IPS DF 6.9 (cell line): ENCODE measurements around the gene KAT2B.
"Not testable (repeated sequence)": the region's sequence is repeated elsewhere in the genome, so short reads cannot be mapped to it uniquely, and the experiment has no call there.

ENCODE experiments used
- DNase-seq: peaks from one replicate; pipeline ENCODE4 v3.0.0-alpha.2; 2013; ENCODE audit warnings: low read depth, low spot score
- H3K27ac ChIP-seq: one replicate; pipeline ENCODE4 v1.5.1; 2013; ENCODE audit warnings: low read length, control low read depth
- H3K27me3 ChIP-seq: 2 replicates; pipeline ENCODE4 v1.6.1; 2013; ENCODE audit warnings: mild to moderate bottlenecking, low read length; ENCODE audit not compliant: control insufficient read depth, insufficient read depth
- H3K36me3 ChIP-seq: 2 replicates; pipeline ENCODE4 v1.6.1; 2013; ENCODE audit warnings: low read length; ENCODE audit not compliant: control insufficient read depth, insufficient read depth
- H3K4me1 ChIP-seq: 2 replicates; pipeline ENCODE4 v1.6.1; 2013; ENCODE audit warnings: low read length; ENCODE audit not compliant: control insufficient read depth, insufficient read depth
- H3K4me3 ChIP-seq: 2 replicates; pipeline ENCODE4 v1.5.1; 2013; ENCODE audit warnings: mild to moderate bottlenecking, low read length
- H3K9me3 ChIP-seq: 2 replicates; pipeline ENCODE4 v1.6.1; 2013; ENCODE audit warnings: low read length, inconsistent platforms; ENCODE audit not compliant: control insufficient read depth, insufficient read depth
- WGBS: extraction: QIAGEN DNeasy Blood & Tissue Kit; methylation state at CpG from one replicate; pipeline ENCODE4 v1.1.7; 2013; ENCODE audit warnings: mixed read lengths, missing lambda C conversion rate; ENCODE audit not compliant: insufficient read length, insufficient coverage; 5-methylcytosine and 5-hydroxymethylcytosine counted together

The KAT2B gene

GRCh38 chr3:20039765-20040547 lies at the start of gene KAT2B:
KAT2B (plus strand) TSS chr3:20040446; CDS start chr3:20040478, 32 bp downstream.
- peak within 1 kb of the TSS; percentile 84 for H3K4me3 ChIP-seq
- H3K27me3 ChIP-seq, result no peaks in the 10 kb centered on the region
- no peak within 1 kb of the TSS for H3K27ac ChIP-seq
- no peaks in the 10 kb centered on the region; the same call in 1 of the 2 replicates for H3K9me3 ChIP-seq
- no peaks in the 10 kb centered on the region for H3K4me1 ChIP-seq
- H3K36me3 ChIP-seq, result no peaks in the 10 kb centered on the region
- no peak for DNase-seq
- WGBS, result no CpG with 5 or more reads among the region's 75 CpGs

GRCh38 chr3:19994796-19995195 lies 45.5 kb upstream of the KAT2B start:
- WGBS, result no CpG with 5 or more reads among the region's 2 CpGs
- Histone ChIP-seq H3K9me3 (no peaks in the 10 kb centered on the region), H3K27ac (no peak overlapping the region), H3K36me3 (no peaks in the 10 kb centered on the region), H3K27me3 (no peaks in the 10 kb centered on the region), H3K4me1 (no peaks in the 10 kb centered on the region), H3K4me3 (no peak overlapping the region)
- DNase-seq, result no peak

- no peak for DNase-seq
- no CpG with 5 or more reads among the region's 4 CpGs for WGBS
- Histone ChIP-seq H3K4me1 (no peaks in the 10 kb centered on the region), H3K9me3 (no peaks in the 10 kb centered on the region), H3K36me3 (no peaks in the 10 kb centered on the region), H3K27ac (no peak overlapping the region), H3K27me3 (no peaks in the 10 kb centered on the region), H3K4me3 (no peak overlapping the region)
Observed at GRCh38 chr3:19997502-19997901, 42.7 kb upstream of the KAT2B start.

GRCh38 chr3:20001932-20002331 lies 38.3 kb upstream of the KAT2B start:
- no peak overlapping the region for H3K4me3 ChIP-seq
- no peaks in the 10 kb centered on the region for H3K27me3 ChIP-seq
- H3K9me3 ChIP-seq, result no peaks in the 10 kb centered on the region
- H3K27ac ChIP-seq, result no peak overlapping the region
- H3K4me1 ChIP-seq, result no peaks in the 10 kb centered on the region
- H3K36me3 ChIP-seq, result no peaks in the 10 kb centered on the region
- DNase-seq, result no peak
- WGBS, result no CpG with 5 or more reads among the region's 3 CpGs

GRCh38 chr3:20007960-20008359 lies 32.3 kb upstream of the KAT2B start:
- no peak for DNase-seq
- no peaks in the 10 kb centered on the region for H3K27me3 ChIP-seq
- no CpG with 5 or more reads among the region's 20 CpGs for WGBS
- no peaks in the 10 kb centered on the region for H3K4me1 ChIP-seq
- H3K9me3 ChIP-seq, result no peaks in the 10 kb centered on the region
- H3K27ac ChIP-seq, result no peak overlapping the region
- no peak overlapping the region for H3K4me3 ChIP-seq
- H3K36me3 ChIP-seq, result no peaks in the 10 kb centered on the region

GRCh38 chr3:20008646-20009045 lies 31.6 kb upstream of the KAT2B start:
- WGBS, result no CpG with 5 or more reads among the region's 2 CpGs
- no peak for DNase-seq
- H3K4me3 ChIP-seq, result no peak overlapping the region
- no peaks in the 10 kb centered on the region for H3K9me3 ChIP-seq
- H3K4me1 ChIP-seq, result no peaks in the 10 kb centered on the region
- H3K27ac ChIP-seq, result no peak overlapping the region
- H3K27me3 ChIP-seq, result no peaks in the 10 kb centered on the region
- no peaks in the 10 kb centered on the region for H3K36me3 ChIP-seq

- Histone ChIP-seq H3K4me3 (no peak within 1 kb of the TSS), H3K4me1 (no peaks in the 10 kb centered on the region), H3K27me3 (no peaks in the 10 kb centered on the region), H3K9me3 (no peaks in the 10 kb centered on the region), H3K36me3 (no peaks in the 10 kb centered on the region), H3K27ac (no peak within 1 kb of the TSS)
- DNase-seq, result no peak
- no CpG with 5 or more reads among the region's 4 CpGs for WGBS
Observed at GRCh38 chr3:20012164-20012563, 28.1 kb upstream of the KAT2B start, which contains the start of gene PP2D1. PP2D1 (minus strand) TSS chr3:20012264; CDS start chr3:20012072, 192 bp downstream.

- Histone ChIP-seq H3K9me3 (no peaks in the 10 kb centered on the region), H3K4me1 (no peaks in the 10 kb centered on the region), H3K27ac (no peak overlapping the region), H3K36me3 (no peaks in the 10 kb centered on the region), H3K27me3 (no peaks in the 10 kb centered on the region), H3K4me3 (no peak overlapping the region)
- no CpG with 5 or more reads among the region's 1 CpG for WGBS
- no peak for DNase-seq
Observed at GRCh38 chr3:20013396-20013795, 26.9 kb upstream of the KAT2B start.

- DNase-seq, result no peak
- Histone ChIP-seq H3K4me1 (no peaks in the 10 kb centered on the region), H3K36me3 (no peaks in the 10 kb centered on the region), H3K4me3 (no peak overlapping the region), H3K27me3 (no peaks in the 10 kb centered on the region), H3K9me3 (no peaks in the 10 kb centered on the region), H3K27ac (no peak overlapping the region)
- no CpG with 5 or more reads among the region's 1 CpG for WGBS
Observed at GRCh38 chr3:20015525-20015924, 24.7 kb upstream of the KAT2B start.

GRCh38 chr3:20016076-20016475 lies 24.2 kb upstream of the KAT2B start:
- H3K4me3 ChIP-seq, H3K27me3 ChIP-seq, DNase-seq, H3K27ac ChIP-seq, H3K36me3 ChIP-seq, H3K4me1 ChIP-seq, H3K9me3 ChIP-seq: not testable (repeated sequence)
- no CpG with 5 or more reads among the region's 3 CpGs for WGBS
